T1000 (cell line): Measurements from ENCODE around the gene UBE2N.
"Not testable (repeated sequence)": the region's sequence is repeated elsewhere in the genome, so short reads cannot be mapped to it uniquely, and the experiment has no call there.

Experiments
- DNase-seq: peaks from one replicate; lab custom pipeline; 2025; ENCODE audit warnings: mixed read lengths; lab: John Stamatoyannopoulos, UW

Gene UBE2N

DNA sequence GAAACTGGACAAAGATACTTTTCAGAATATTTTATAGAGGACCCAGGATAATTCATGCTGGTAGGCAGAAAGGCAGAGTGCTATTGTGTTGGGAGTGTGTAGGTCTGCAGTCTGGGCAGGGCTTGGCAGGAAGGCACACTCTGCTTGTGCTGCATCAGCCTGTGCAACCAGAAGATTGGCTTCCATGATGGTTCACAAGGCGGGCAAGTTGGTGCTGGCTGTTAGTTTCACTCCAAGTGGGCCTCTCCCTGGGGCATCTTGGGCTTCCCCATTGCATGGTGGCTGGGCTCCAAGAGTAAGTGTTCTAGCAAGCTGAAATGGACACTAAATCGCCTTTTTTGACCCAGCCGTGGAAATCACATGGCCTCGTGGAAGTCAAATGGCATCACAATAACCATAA lies 1.8 kb upstream of the UBE2N start:
- DNase-seq = no peak

DNA sequence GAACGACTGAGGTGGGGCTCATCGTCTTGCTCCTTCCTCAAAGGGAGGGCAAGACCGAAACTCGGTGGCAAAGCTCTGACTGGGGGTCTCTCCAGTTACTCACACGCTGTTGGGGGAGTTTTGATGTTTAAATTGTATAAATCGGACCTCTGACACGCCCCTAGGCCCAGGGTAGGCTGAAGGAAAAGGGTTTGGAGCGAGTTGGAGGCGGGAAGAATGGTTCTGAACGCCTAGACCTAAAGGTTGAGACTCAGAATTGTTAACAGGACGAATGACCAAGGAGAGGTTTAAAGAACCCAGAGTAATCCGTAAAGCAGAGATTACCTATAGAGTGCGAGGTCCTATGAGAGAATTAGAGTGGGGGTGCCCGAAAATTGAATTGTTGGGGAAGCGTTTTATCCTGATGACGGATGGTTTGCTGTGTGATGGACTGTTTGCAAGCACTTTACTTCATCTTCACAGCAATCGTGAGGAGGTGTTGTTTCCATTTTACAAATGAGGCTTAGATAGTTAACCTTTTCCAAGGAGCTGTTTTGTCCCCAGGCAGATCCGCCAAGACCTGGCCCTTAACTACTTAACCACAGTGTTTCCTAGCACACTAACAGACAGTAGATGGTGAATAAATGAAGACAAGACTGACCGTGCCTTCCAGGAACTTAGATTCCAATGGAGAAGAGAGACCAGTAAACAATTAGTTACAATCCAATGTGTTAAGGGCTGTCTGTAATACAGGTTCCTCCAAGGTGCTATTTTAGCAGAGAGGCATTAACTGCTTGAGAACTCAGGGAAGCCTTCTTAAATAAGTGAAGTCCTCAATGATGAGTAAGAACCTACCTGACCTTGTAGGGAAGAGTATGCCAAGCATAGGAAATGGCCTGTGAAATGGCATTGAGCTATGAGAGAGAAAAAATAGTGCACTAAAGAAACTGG lies 929 bp upstream of the UBE2N start:
- DNase-seq = no peak

DNA sequence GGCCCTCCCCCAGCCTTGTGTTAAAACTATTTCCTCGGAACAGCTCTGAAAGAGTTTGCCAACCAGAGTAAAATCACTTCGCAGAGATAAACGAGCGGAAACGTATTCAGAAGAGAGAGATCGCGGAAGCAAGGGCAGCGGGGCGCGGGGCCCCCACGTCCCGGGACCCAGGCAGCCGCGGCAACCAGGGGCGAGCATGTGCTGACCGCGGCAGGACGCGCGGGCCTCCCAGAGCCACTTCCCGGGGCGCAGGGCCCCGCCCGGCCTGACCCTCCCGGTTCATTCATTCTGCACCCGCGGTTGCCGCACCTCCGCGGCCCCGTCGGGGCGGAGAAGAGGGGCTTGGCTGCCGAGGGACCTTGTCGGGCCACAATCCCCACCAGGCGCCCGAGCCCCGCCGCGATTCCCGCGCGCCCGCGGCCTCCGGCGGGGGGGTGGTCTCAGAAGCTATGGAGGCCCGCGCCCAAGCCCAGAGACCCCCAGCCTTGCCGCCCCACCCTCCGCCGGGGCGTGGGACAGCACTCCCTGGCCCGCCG lies 598 bp downstream of the UBE2N start:
- peak; percentile 92 for DNase-seq

DNA sequence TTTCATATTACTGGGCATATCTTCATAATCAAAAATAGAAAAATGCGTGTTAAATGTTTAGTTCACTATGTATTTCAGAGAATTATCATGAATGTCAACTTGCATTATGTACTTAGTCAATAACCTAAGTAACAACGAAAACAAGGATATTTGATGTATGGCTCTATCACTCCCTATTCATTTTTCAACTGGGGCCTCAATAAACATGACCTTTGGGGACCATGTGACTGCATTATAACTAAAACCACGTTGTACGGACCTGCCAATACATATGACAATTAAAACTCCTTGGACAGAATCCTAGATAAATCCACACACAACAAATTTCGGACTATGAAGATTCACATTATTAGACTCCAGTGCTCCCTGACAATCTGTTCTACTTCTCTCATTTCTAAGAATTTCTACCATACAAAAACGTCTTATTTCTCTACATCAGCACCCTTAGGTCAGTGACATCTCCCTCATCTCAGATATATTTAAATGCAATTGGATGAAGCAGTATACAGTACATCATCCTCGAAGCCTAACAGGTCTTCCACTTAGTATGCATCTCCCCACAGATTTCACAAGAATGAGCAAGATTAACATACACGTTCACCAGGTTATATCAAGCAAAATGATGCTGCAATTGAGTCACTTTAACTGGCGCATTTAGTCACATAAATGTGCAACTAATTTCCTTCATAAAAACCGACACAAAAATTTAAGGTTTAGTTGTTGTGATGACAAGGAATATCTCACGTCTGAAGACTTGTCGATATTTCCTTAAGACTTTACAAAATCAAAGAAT lies 1.5 kb downstream of the UBE2N start:
- DNase-seq = no peak

DNA sequence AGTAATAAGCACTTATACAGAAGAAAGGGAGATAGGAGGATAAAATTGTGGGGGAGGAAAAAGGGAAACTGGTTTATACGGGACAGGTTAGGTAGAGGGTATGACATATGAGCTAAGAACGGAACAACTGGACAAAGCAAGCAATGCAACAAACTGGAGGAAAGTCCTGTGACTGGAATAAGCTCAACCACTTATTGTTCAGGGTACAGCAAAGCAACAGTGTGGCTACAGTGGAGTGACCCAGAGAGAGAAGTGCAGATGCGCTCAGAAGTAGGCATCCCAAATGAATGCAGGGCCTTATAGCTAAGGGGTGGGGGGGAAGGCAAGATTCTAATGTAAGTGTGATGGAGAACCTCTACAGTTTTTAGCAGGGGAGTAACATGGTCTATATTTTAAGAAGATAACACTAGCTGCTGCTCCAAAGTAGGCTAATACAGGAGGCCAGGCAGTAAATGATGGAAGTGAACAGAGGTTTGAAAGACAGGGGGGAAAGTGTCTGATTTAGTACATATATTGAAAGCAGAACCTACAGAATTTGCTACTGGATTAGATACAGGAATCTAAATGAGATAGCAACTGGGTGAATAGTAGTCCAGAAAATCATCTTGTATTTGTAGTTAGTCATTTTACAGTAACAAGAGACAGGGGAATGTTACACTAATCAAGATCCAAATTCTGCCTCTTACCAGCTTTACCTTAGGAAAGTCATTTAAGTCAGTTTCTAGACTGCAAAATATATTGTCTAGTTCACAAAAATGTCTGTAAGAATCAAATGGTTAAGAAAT lies 3.3 kb downstream of the UBE2N start:
- no peak for DNase-seq

DNA sequence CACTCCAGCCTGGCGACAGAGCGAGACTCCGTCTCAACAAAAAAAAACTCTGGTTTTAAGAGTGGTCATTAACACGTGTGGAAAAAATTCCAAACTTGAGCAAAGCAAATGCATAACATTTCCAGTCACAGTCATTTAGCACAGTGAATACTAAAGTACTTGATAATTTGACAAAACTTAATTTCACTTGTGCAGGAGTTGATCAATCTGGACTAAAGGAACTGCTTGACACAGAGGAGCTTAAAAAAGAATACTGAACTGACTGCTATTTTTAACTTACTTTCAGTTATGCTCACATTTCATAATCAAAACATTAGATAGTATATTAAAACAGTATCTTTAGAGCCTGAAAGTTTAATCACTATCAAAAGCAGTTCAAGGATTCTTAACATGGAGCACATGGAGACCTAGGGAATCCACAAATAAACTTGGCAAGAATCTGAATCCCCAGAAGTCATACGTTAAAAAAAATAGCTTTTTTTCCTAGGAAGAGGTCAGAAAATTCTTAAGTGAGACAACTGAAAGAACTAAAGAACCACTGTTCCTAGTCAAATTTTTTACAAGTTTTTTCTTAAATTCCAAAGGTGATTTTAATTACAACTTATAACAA lies 7.4 kb downstream of the UBE2N start:
- no peak for DNase-seq

DNA sequence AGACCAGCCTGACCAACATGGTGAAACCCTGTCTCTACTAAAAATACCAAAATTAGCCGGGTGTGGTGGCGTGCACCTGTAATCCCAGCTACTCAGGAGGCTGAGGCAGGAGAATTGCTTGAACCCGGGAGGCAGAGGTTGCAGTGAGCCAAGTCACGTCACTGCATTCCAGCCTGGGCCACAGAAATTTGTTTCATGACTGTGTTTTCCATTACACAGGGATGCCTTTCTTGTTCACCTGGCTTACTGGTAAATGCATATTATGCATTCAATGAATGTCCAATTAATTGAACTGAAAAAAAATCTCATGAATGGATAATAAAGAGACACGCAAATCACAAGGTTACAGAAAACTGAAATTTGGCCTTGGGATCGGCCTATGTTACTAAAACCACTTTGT lies 9.7 kb downstream of the UBE2N start:
- not testable (repeated sequence) for DNase-seq

DNA sequence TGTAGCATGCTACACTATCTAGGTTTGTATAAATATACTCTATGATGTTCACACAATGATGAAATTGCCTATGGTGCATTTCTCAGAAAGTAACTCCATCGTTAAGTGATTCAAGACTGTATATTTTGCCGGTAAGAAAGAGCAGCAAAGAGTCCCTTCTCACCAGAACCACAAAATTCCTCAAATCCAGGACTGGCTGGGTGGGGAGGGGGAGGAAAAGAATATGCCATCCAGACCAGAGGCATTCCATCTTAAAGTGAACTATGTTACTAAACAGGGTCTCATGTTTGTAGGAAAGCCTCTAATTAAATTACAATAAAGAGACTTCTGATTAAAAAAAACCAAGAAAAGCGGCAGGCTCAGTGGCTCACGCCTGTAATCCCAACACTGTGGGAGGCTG lies 11.5 kb downstream of the UBE2N start:
- no peak for DNase-seq

DNA sequence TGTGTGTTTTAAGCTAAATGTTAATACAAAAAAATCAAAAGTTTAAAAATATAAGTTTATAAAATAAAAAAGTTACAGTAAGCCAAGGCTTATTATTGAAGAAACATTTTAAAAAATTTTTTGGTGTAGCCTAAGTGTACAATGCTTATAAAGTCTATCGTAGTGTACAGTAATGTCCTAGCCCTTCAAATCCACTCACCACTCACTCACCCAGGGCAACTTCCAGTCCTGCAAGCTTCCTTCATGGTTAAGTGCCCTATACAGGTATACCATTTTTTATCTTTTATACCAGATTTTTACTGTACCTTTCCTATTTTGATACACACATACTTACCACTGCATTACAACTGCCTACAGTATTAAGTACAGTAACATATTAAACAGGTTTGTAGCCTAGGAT lies 11.9 kb downstream of the UBE2N start:
- no peak for DNase-seq

DNA sequence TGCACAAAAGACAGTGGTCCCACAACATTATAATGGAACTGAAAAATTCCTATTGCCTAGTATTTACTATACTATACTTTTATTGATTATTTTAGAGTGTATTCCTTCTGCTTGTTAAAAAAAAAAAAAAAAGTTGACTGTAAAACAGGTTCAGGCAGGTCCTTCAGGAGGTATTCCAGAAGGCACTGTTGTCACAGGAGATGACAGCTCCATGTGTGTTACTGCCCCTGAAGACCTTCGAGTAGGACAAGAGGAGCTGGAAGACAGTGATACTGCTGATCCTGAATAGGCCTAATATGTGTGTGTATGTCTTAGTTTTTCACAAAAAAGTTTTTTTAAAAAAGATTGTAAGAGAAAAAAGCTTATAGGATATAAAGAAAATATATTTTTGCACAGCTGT lies 12.3 kb downstream of the UBE2N start:
- DNase-seq = no peak

DNA sequence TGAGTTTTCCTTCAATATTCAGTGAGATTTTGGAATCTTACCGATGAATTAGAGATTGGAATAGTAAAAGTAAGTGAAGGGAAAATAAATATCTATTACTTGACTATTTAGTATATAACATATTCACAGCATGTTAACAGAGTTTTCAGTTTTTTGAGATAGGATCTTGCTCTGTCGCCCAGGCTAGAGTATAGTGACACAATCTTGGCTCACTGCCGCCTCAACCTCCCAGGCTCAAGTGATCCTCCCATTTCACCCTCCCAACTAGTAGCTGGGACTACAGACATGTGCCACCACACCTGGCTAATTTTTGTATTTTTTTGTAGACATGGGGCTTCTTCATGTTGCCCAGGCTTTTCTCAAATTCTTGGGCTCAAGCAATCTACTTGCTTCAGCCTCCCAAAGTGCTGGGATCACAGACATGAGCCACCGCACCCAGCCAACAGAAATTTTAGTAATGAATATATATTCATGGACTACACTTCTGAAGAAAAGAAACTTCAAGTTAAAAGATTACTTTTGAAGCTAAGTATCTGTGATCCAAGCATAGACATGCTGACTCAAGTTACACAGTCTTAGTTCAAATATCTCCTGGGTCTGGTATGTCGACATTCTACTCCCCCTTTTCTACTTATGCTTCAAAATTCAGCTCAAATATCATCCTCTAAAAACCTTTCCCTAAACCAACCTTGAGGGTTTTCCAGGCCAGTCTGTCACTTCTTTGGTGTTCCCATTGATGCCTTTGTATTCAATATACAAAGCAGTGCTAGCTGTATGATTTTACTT lies 13.8 kb downstream of the UBE2N start:
- DNase-seq = no peak

DNA sequence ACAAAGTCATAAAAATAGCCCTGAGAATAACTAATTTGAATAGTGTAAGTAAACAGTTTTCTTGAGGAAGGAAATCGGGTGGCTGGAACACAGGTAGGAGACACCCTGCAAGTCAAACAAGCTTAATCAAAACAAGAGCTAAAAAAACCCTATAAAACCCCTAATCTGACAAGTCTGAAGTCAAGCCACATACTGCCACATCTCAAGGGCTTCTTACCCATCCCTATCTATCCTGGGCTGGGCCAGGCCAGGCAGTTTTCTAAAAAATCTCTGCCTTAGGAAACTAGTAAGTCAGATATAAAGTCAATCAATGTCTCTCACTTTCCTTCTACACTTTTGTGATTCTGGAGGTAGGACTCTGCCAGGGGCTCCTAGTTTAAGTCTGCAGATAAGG lies 15.3 kb downstream of the UBE2N start:
- no peak for DNase-seq

DNA sequence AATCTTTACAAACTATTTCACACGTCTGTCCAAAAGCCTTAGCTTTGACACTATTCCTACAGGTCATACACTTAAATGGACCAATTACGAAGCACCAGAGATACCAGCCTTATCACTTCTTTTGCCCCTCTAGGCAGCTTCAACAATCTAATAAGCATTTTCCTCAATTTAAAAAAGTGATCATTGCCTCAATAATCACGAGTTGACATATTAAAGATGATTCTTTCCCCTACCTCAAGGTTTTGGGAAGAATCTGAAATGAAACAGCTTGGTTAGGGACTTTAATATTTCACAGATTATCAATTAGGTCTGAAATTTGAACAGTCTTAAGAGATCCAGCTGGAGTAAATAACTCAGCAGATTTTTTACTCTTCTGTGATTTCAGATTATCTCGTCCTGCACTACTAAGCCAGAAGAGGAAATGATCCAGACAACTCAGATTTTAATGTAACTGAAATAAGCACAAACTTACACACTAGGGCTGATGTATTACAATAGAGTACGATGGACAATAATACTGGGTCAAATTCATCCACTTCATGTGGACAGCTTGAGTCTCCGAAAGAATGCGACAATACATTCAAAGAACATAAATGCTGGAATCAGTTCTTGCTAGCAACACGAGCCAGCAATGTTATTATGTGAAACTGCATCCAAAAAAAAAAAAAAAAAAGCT lies 15.9 kb downstream of the UBE2N start:
- no peak for DNase-seq

DNA sequence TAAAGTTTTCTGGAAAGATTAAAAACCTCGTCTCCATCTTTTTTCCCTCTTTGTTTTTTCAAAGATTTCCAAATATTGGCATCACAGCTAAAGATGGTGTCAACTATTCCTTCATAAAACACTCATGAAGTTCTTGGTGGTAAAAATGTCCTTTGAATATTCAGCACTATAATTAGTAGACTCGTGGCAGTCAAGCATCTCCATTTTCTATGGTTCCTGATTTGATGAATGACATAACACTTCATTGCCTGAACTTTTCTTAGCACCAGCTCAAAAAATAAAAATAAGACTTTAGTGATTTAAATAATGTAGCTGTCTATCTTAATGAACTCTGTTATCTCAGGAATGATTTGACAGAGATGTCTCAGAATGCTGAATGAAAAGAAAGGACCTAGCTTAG lies 19.7 kb downstream of the UBE2N start:
- DNase-seq = no peak

DNA sequence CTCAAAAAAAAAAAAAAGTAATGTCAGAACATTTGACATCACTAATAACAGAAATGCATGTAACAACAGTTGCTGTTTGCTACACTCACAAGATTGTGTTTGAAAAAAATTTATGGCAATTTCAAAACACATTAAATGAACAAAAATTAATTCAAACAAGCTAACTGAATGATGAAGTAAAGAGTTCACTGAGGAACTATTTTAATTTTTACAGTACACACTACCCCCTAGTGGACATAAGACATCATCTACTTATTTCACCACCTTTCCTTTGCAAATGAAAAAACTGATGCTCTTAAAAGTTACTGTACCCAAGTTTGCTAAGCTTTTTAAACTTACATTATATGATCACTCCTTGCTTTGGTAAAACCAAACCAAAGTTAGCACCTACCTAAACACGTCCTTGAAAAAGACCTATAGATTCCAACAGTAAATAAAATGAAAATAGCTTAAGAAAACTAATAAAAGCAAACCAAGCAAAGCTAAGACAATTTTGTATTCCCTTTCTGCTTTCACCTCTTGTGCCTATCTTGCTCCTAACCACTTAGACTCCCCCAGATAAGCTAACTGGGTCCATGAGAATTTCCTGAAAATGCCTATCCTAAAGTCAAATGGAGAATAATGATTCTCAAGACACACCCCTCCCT lies 22.2 kb downstream of the UBE2N start:
- DNase-seq = no peak

DNA sequence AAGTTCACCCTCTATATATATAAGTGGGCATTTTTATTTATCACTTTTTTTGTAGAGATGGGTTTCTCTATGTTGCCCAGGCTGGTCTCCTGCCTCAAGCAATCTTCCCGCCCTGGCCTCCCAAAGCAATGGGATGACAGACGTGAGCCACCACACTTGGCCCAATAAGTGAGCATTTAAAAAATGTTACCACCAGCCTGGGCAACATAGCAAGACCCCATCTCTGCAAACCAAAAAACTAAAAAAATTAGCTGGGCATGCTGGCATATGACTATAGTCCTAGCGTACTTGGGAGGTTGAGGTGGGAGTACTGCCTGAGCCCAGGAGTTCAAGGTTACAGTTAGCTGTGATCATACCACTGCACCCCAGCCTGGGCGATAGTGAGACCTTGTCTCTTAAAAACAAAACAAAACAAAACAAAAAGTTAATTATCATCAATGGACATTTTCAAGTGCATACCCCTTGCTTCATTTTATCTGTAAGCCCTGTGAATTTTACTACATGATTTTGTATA lies 23.7 kb downstream of the UBE2N start:
- no peak for DNase-seq

DNA sequence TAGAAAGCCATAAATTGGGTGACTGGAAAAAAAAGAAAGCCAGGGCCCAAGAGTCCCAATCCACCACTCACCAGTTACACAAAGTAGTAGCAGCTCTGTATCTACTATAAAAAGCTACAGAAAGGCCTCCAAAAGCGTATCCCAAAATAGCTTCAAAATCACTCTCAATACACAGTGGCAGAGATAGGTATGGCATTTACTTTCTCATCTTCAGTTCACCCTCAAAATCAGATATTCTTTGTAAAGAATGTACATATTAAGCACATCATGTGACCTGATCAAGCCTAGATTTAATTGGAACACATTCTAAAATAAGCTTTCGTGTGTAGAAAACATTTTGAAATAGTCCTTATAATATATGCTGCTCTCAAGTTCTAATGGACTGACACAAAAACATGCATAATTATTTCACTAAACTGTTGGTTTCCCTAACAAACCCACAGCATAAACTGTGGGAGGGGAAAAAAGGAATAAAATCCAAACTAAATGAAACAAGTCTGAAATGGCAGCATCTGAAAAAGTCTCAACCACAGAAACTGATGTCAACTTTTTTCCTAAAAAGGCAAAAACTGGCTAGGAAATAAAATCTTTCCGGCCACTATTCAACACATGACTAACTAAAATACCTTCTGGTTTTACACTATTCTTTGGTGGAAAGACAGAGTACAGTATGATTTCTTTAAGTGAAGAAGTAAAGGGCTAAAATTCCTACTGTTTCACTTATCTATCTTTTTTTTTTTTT lies 25.9 kb downstream of the UBE2N start:
- no peak for DNase-seq

DNA sequence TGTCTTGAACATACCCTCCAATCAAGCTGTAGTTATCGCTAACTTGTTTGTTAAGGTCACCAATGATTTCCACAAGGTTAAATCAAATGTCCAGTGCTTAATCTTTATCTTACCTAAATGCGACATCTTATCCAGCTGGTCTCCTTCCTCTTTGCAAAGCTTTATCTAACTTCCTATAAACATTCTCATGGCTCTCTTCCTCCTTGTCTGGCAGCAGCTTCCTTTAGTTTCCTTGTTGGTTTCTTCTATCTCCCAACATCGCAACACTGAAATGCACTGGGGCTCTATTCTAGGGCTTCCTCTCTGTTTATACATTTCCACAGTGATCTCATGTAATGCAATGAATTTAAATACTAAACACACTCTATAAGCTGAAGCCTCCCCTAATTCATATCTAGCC lies 28.7 kb downstream of the UBE2N start:
- DNase-seq = no peak

DNA sequence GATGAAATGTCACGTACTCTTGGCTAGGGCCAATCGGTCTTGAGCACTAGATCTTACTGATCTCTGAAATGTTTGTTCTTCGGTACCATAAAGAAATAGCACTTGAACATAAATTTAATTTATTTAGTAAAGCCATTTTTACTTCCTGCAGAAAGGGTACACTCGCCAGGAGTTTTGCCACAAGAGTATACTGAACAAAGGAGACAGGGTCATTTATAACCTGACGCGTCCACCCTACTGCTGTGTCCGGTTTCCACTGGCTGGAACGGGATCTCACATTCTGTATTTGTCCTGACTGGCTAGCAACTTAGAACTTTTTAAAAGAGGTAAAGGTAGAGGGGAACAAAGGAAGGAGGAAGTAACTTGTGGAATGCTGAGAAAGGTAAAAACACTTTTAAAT lies 29.4 kb downstream of the UBE2N start:
- not testable (repeated sequence) for DNase-seq
